Measurements from ENCODE around the gene TASOR2.

Gene TASOR2

GRCh38 chr10:5720182-5720581, 35.5 kb downstream of the TASOR2 start:
- ChIA-PET CTCF (no interaction called here), POLR2A (no interaction called here)
- no peak overlapping the region for H3K4me3 ChIP-seq (ENCODE audit: low read depth, low read length)
- no peak for TF ChIP-seq CTCF (IDR thresholded peaks at IDR 0.05; ENCODE audit: insufficient read depth, low read length, missing control alignments)
- no peak for DNase-seq (ENCODE audit: low read depth, low spot score)

GRCh38 chr10:5723692-5724091, 39.1 kb downstream of the TASOR2 start:
- no peak for DNase-seq (ENCODE audit: low read depth, low spot score)
- TF ChIP-seq CTCF (IDR thresholded peaks at IDR 0.05; ENCODE audit: insufficient read depth, low read length, missing control alignments) = no peak
- CTCF ChIA-PET = interaction anchor here (1.2 kb wide), 1 partner anchor 10 kb away, joined by 3 read pairs; no protein-coding TSS in a partner anchor
- POLR2A ChIA-PET = no interaction called here
- H3K4me3 ChIP-seq (ENCODE audit: low read depth, low read length) = no peak overlapping the region

DNA sequence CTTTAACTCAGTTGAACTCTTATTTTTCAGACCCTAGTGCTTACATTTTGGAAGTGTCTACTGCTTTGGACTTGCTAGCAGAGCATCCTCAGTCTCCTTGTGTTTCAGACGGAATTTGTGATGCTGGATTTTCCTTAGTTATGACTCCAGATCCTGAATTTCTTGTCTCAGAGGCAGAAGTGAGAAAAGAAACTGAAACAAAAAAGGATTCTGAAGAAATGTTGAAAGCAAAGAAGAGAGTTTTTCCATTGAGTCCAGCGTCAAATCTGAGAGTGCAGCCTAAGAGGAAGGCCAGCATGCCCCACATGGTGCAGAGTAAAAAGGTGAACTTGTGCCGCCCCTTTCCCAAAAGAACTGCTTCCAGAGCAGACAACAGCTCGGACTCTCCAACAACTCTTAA, 46.1 kb downstream of the TASOR2 start:
- no peak overlapping the region for H3K4me3 ChIP-seq (ENCODE audit: low read depth, low read length)
- no peak for TF ChIP-seq CTCF (IDR thresholded peaks at IDR 0.05; ENCODE audit: insufficient read depth, low read length, missing control alignments)
- CTCF ChIA-PET = interaction anchor here (0.9 kb wide), 1 partner anchor 71 kb away, joined by 3 read pairs; no protein-coding TSS in a partner anchor
- POLR2A ChIA-PET = no interaction called here
- DNase-seq (ENCODE audit: low read depth, low spot score) = no peak

GRCh38 chr10:5731559-5731958, 46.9 kb downstream of the TASOR2 start:
- H3K4me3 ChIP-seq (ENCODE audit: low read depth, low read length) = no peak overlapping the region
- DNase-seq (ENCODE audit: low read depth, low spot score) = no peak
- no peak for TF ChIP-seq CTCF (IDR thresholded peaks at IDR 0.05; ENCODE audit: insufficient read depth, low read length, missing control alignments)
- POLR2A ChIA-PET = no interaction called here
- CTCF ChIA-PET = interaction anchor here (0.8 kb wide), 1 partner anchor 101 kb away, joined by 3 read pairs; no protein-coding TSS in a partner anchor

- no peak for DNase-seq (ENCODE audit: low read depth, low spot score)
- H3K4me3 ChIP-seq (ENCODE audit: low read depth, low read length) = no peak overlapping the region
- ChIA-PET CTCF (interaction anchor here (0.8 kb wide), 1 partner anchor 101 kb away, joined by 3 read pairs; no protein-coding TSS in a partner anchor), POLR2A (no interaction called here)
- TF ChIP-seq CTCF (IDR thresholded peaks at IDR 0.05; ENCODE audit: insufficient read depth, low read length, missing control alignments) = no peak
Measured at GRCh38 chr10:5732141-5732540, 47.5 kb downstream of the TASOR2 start.

All from AG04449 (cell line).